ENCODE measurements around the gene MSGN1.
"Not testable (repeated sequence)": the region's sequence is repeated elsewhere in the genome, so short reads cannot be mapped to it uniquely, and the experiment has no call there.

MSGN1 gene

GRCh38 chr2:17805166-17805565 lies 11.1 kb upstream of the MSGN1 start:
- DNase-seq (ENCODE audit: low read depth in 3 of 3): no peak

- no peak for DNase-seq (ENCODE audit: low read depth in 3 of 3)
These were observed 10.4 kb upstream of the MSGN1 start for GRCh38 chr2:17805717-17806363.

GRCh38 chr2:17813010-17813741 lies 3.1 kb upstream of the MSGN1 start:
- DNase-seq (ENCODE audit: low read depth in 3 of 3): no peak

- DNase-seq (ENCODE audit: low read depth in 3 of 3): no peak
These were observed 2.4 kb upstream of the MSGN1 start for GRCh38 chr2:17813742-17814473.

DNA sequence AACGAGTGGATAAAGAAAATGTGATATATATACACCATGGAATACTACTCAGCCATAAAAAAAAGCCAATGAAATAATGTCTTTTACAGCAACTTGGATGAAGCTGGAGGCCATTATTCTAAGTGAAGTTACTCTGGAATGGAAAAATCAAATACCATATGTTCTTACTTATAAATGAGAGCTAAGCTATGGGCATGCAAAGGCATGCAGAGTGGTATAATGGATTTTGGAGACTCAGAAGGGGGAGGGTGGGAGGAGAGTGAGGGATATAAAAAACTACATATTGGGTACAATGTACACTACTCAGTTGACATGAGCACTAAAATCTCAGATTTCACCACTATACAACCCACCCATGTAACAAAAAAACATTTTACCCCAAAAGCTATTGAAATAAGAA lies 1.7 kb upstream of the MSGN1 start:
- DNase-seq (ENCODE audit: low read depth in 3 of 3): no peak

GRCh38 chr2:17815468-17816184 lies 634 bp upstream of the MSGN1 start:
- no peak for DNase-seq (ENCODE audit: low read depth in 3 of 3)

DNA sequence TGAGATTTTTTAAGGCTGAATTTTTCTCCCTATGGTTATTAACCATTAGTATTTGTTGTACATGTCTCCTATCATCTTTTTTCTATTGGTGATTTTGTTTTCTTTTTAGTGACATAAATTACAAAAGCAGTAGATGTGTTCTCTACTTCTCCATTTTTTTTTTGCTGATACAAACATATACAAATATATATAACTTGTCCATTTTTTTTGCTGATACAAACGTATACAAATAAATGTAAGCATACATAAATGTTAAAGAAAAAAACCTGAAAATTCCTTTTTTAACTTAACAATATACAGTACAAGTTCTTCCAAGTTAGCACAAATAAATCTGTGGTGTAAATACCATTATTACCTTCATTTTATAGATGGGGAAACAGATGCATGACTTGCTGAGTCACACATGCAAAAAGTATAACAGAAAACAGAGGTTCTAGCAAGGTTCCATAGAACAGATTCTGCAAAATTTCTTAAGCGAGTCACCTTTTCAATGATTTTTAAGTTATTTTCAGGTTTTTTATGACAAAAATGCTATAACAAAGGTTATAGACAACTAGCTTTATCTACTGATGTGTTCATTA lies 2.1 kb downstream of the MSGN1 start:
- no peak for DNase-seq (ENCODE audit: low read depth in 3 of 3)

DNA sequence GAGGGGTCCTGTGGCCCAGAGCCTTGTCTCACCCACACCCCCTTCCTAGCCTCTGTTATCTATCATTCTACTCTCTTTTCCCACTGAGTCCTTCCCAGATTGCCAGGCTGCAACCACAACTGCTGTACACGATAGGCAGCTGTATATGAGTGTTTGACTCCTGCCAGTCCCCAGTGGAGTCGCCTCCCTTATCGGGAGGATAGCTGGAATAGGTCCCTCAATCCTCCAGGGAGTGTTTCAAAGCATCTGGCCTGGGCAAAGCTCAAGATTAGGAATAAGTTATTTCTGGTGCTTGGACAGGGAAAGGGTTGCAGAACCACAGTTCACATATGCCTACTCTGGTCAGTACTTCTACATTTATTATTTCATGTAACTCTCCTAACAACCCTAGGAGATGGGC lies 4.8 kb downstream of the MSGN1 start:
- no peak for DNase-seq (ENCODE audit: low read depth in 3 of 3)

- no peak for DNase-seq (ENCODE audit: low read depth in 3 of 3)
These were observed 5.5 kb downstream of the MSGN1 start for GRCh38 chr2:17821535-17822444.

DNA sequence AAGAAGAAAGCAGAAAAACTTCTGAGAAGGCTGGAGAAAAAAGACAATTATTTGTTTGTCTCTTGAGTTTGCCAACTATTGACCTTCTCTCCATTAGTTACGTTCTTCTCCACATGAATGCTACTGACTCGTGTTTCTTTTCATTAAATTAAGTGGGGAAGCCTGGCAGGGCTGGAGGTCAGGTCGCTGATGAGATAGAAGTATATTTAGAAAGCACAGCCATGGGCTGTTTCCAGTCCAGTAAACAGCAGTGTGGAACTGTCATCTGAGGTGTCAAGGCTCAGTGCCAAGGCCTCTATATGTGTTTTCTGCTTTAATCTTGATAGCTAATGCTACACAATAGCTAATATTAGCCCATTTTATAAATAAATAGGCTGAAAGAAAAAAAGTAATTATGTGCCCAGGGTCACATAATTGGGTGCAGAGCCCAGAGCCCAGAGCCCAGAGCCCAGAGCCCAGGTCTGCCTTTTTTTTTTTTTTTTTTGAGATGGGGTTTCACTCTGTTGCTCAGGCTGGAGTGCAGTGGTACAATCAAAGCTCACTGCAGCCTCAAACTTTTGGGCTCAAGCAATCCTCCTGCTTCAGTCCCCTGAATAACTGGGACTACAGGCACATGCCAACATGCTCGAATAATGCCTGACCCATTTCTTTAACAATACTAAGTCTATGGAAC lies 6.3 kb downstream of the MSGN1 start:
- no peak for DNase-seq (ENCODE audit: low read depth in 3 of 3)

- not testable (repeated sequence) for DNase-seq (ENCODE audit: low read depth in 3 of 3)
These were observed 7.4 kb downstream of the MSGN1 start for GRCh38 chr2:17823646-17824045.

DNA sequence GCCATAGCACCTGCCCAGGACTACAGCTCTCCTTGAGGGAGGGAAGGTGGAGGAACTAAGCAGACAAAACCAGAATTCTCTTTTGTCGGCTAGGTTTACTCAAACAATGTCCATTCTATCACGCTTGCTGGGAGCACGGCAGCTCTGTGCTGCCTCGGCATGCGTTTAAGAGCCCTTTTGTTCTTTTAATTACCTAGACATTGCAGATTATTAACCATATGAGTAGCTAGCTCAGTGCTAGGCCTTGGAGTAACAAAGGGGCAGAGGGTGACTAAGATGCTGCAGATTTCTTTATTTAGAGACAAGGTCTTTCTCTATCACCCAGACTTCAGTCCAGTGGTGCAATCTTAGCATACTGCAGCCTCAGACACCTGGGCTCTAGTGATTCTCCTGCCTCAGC lies 11.1 kb downstream of the MSGN1 start:
- DNase-seq (ENCODE audit: low read depth in 3 of 3): no peak

GRCh38 chr2:17827785-17828184 lies 11.5 kb downstream of the MSGN1 start:
- DNase-seq (ENCODE audit: low read depth in 3 of 3): no peak

DNA sequence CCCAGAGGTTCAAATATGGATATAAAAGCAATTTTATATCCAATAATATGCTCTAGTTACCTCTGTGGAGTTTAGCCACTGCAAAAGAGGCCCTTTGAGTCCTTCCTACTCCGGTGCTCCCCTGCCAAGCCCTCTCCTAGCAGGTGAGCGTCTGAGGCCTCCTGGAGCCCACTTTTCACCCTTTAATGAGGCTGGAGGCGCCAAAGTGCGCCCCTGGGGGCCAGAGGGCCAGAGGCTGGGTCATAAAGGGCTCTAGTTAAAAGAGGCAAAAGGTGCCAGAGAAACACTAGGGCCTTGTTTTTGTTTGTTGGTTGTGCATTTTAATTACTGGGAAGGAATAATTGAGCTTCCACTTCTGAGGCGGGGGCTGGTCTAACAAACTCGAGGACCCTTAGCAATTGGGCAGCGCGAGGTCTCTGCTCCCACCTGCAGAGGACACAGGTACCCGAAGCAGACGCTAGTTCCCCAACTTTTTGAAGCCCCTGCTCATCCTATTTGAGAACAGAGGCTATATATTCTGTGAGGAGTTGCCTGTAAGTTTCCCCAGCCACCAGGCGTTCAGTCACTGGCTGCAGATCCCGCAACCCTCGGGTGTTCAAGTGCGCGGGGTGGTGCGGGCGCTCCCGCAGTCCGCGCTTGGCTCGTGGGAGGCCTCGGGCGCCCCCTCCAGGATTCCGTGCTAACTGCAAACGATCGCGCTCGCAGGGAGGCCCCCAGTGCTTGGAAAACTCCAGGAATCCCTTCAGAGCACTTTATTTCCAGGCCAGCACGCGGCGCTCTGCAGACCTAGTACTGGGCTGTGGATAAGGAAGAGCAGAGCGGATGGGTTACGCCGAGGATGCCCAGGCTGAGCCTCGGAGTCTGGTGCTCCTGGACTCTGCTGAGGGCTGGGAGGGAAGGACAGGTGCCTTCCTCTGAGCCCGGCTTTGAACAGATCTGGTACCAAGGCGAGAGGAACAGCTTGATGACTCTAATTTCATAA lies 14.1 kb downstream of the MSGN1 start:
- DNase-seq (ENCODE audit: low read depth in 3 of 3): peak in 1 of 3 experiments; percentile 3

- DNase-seq (ENCODE audit: low read depth in 3 of 3): no peak
These were observed 19.3 kb downstream of the MSGN1 start for GRCh38 chr2:17835516-17835915.

GRCh38 chr2:17839959-17840358 lies 23.7 kb downstream of the MSGN1 start:
- no peak for DNase-seq (ENCODE audit: low read depth in 3 of 3)

GRCh38 chr2:17843457-17843856 lies 27.2 kb downstream of the MSGN1 start:
- DNase-seq (ENCODE audit: low read depth in 3 of 3): no peak

DNA sequence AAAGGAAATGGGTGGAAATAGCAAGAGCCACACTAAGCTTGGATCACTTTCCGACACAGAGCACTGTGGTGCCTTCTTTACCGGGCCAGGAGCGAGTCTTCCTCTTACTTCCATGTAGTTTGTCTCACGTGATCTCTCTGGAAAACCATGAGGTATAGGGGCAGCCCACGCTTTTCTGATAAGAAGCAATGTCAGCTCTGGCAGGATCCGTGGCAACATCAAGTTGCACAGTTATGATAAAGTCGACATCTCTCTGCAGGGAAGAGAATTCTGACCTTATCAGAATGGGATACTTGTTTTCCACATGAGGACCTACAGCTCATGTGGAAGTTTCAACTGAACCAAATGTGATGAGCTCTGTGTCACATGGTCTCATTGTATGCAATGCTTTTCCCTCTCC lies 29.5 kb downstream of the MSGN1 start:
- no peak for DNase-seq (ENCODE audit: low read depth in 3 of 3)

DNA sequence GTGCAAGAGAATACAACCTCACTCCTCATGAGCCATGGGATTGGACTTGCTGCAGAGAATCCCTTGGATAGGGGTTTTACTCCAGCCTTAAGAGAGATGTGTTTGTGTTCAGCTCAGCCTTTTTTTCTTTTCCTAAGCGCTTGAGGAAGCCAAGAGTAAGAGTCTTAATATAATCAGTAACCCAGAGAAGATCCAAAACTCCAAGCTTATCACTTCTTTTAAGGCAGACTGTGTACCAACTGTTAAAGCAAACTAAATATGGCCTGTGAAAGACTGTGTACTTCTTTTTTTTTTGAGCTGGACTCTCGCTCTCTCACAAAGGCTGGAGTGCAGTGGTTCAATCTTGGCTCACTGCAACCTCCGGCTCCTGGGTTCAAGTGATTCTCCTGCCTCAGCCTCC lies 30.4 kb downstream of the MSGN1 start:
- DNase-seq (ENCODE audit: low read depth in 3 of 3): no peak
